ENCODE measurements around the gene FCER2.

The FCER2 gene

GRCh38 chr19:7742991-7743390 is 41.1 kb upstream of the FCER2 start:
- Histone ChIP-seq H3K27me3 (ENCODE audit: insufficient read depth, low read length) (0 out of 2 replicates have a peak, but pooled peaks cover 5% of the 10 kb centered on the region), H3K9me2 (ENCODE audit: low read depth, low read length) (no peaks in the 10 kb centered on the region), H4K20me1 (ENCODE audit: insufficient read depth, low read length) (no peaks in the 10 kb centered on the region), H3K79me2 (ENCODE audit: insufficient read depth, low read length) (no peaks in the 10 kb centered on the region), H2AFZ (ENCODE audit: low read length) (no peak overlapping the region), H3F3A (ENCODE audit: insufficient read depth, low read length) (no peaks in the 10 kb centered on the region), H3K27ac (ENCODE audit: low read depth, low read length, poor library complexity, severe bottlenecking) (no peak overlapping the region), H3K4me1 (ENCODE audit: insufficient read depth, low read length, severe bottlenecking) (no peaks in the 10 kb centered on the region), H3K36me3 (ENCODE audit: insufficient read depth, low read length) (no peaks in the 10 kb centered on the region), H3K4me2 (ENCODE audit: low read length) (no peak overlapping the region), H3K9me3 (ENCODE audit: low read length) (0 out of 2 replicates have a peak, but pooled peaks cover 2% of the 10 kb centered on the region), H3K4me3 (ENCODE audit: low read depth, low read length, poor library complexity, severe bottlenecking) (no peak overlapping the region), H3K9ac (ENCODE audit: low read length) (no peak overlapping the region)
- no peak for TF ChIP-seq EZH2 (IDR thresholded peaks at IDR 0.05; ENCODE audit: borderline replicate concordance, low read length)
- TF ChIP-seq CTCF (IDR thresholded peaks at IDR 0.05; ENCODE audit: low read length): no peak

DNA sequence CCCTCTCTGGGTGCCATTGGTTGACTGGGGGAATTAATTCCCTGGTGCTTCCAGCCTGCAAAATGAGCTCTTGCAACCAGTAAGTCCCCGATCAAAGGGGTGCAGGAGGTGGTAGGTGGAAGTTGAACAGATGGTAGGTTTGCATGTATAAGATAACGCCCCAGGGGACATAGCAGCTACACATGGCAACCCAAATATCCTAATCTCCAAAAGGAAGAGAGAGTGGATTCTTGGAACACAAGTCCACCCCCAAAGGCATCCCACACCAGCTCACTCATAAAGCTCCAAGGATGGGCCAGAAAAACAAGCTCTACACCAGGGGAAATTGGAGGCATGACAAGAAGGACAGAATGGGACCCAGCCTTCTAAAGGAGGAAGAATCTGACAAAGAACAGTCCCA is 40.6 kb upstream of the FCER2 start:
- H3K4me3 ChIP-seq (ENCODE audit: low read depth, low read length, poor library complexity, severe bottlenecking): no peak overlapping the region
- 0 out of 2 replicates have a peak, but pooled peaks cover 5% of the 10 kb centered on the region for H3K27me3 ChIP-seq (ENCODE audit: insufficient read depth, low read length)
- no peaks in the 10 kb centered on the region for H3F3A ChIP-seq (ENCODE audit: insufficient read depth, low read length)
- TF ChIP-seq CTCF (IDR thresholded peaks at IDR 0.05; ENCODE audit: low read length) (no peak), EZH2 (IDR thresholded peaks at IDR 0.05; ENCODE audit: borderline replicate concordance, low read length) (no peak)
- H3K9me3 ChIP-seq (ENCODE audit: low read length): no peaks in the 10 kb centered on the region
- no peaks in the 10 kb centered on the region for H4K20me1 ChIP-seq (ENCODE audit: insufficient read depth, low read length)
- no peaks in the 10 kb centered on the region for H3K36me3 ChIP-seq (ENCODE audit: insufficient read depth, low read length)
- no peaks in the 10 kb centered on the region for H3K9me2 ChIP-seq (ENCODE audit: low read depth, low read length)
- no peak overlapping the region for H3K4me2 ChIP-seq (ENCODE audit: low read length)
- H3K27ac ChIP-seq (ENCODE audit: low read depth, low read length, poor library complexity, severe bottlenecking): no peak overlapping the region
- H2AFZ ChIP-seq (ENCODE audit: low read length): no peak overlapping the region
- H3K9ac ChIP-seq (ENCODE audit: low read length): no peak overlapping the region
- H3K4me1 ChIP-seq (ENCODE audit: insufficient read depth, low read length, severe bottlenecking): no peaks in the 10 kb centered on the region
- H3K79me2 ChIP-seq (ENCODE audit: insufficient read depth, low read length): no peaks in the 10 kb centered on the region

DNA sequence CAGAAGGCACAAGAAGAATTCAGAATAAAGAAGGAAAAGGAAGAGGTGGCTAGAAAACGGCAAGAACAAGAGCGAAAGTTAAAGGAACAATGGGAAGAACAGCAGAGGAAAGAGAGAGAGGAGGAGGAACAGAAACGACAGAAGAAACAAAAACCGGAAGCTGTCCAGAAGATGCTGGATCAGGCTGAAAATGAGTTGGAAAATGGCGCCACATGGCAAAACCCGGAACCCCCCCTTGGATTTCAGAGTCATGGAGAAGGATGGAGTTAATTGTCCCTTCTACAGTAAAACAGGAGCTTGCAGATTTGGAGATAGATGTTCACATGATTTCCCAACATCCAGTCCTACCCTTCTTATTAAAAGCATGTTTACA is 38.7 kb upstream of the FCER2 start:
- H3K9me2 ChIP-seq (ENCODE audit: low read depth, low read length): no peaks in the 10 kb centered on the region
- H3K27me3 ChIP-seq (ENCODE audit: insufficient read depth, low read length): 0 out of 2 replicates have a peak, but pooled peaks cover 5% of the 10 kb centered on the region
- no peak overlapping the region for H3K4me2 ChIP-seq (ENCODE audit: low read length)
- H3K4me1 ChIP-seq (ENCODE audit: insufficient read depth, low read length, severe bottlenecking): no peaks in the 10 kb centered on the region
- no peak overlapping the region for H2AFZ ChIP-seq (ENCODE audit: low read length)
- no peaks in the 10 kb centered on the region for H3K36me3 ChIP-seq (ENCODE audit: insufficient read depth, low read length)
- no peak overlapping the region for H3K27ac ChIP-seq (ENCODE audit: low read depth, low read length, poor library complexity, severe bottlenecking)
- H3K79me2 ChIP-seq (ENCODE audit: insufficient read depth, low read length): no peaks in the 10 kb centered on the region
- no peaks in the 10 kb centered on the region for H4K20me1 ChIP-seq (ENCODE audit: insufficient read depth, low read length)
- H3K9ac ChIP-seq (ENCODE audit: low read length): no peak overlapping the region
- no peaks in the 10 kb centered on the region for H3F3A ChIP-seq (ENCODE audit: insufficient read depth, low read length)
- no peak overlapping the region for H3K4me3 ChIP-seq (ENCODE audit: low read depth, low read length, poor library complexity, severe bottlenecking)
- TF ChIP-seq CTCF (IDR thresholded peaks at IDR 0.05; ENCODE audit: low read length) (no peak), EZH2 (IDR thresholded peaks at IDR 0.05; ENCODE audit: borderline replicate concordance, low read length) (no peak)
- no peaks in the 10 kb centered on the region for H3K9me3 ChIP-seq (ENCODE audit: low read length)
